ENCODE measurements around the gene ASB8. TPM values are rescaled to one million over a fixed set of nuclear protein-coding genes. Genes with fewer than 3 reads are reported as not detected.
"Not testable (repeated sequence)": the region's sequence is repeated elsewhere in the genome, so short reads cannot be mapped to it uniquely, and the experiment has no call there.

Gene ASB8
- total RNA-seq, 1 experiment from 2014 or later = 22.1 TPM

DNA sequence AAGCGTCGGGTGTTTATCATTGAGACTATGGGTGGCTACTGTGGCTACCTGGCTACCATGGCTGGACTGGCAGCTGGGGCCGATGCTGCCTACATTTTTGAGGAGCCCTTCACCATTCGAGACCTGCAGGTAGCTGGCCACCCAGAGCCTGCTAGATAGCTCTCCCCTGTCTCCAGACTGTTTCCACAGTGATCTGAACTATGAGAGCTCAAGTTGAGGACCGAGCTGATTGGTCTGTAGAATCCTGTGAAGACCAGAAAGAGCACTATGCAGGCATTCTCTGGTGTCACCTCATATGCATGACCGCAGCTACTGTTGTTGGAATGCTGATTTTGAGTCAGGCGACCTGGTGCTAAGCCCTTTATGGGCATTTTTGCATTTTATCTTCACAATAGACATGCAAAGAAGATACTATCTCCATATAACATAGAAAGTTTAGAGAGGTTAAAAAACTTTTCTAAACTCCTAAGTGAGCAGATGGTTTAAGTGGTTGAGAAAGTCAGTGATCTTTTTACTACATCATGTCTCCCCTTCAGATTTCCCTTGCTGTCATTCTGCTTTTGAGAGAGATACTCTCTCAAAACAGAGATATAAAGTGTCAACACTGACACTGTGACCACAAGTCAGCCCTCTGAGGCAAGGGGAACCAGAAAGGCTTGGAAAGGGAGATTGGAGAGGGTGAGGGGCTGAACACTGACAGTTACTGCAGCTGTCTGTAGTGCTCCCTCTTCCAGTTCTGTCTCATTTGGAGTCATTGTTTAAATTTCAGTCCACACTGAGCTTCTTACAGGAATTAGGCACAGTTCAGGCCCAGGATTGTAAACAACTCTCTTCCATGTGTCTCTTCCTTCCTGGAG, 14.3 kb downstream of the ASB8 start:
- DNase-seq (ENCODE audit: low spot score) = no peak

DNA sequence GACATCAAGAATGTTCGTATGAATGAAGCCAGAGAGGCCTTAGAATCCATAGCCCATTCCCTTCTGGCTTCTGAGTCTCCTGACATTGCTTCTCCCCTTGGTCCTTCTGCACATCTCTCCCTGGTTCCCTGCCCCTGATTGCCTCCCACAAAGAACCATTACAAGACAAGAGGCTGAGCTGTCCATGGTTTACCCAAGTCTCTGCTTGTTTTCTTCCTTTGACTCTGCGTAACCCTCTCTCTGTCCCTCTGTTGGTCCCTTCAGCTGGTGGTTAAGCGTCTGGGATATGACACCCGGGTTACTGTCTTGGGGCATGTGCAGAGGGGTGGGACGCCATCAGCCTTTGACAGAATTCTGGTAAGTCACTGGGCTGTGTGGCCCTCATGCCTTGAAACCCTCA, 22.3 kb downstream of the ASB8 start:
- no peak for DNase-seq (ENCODE audit: low spot score)

DNA sequence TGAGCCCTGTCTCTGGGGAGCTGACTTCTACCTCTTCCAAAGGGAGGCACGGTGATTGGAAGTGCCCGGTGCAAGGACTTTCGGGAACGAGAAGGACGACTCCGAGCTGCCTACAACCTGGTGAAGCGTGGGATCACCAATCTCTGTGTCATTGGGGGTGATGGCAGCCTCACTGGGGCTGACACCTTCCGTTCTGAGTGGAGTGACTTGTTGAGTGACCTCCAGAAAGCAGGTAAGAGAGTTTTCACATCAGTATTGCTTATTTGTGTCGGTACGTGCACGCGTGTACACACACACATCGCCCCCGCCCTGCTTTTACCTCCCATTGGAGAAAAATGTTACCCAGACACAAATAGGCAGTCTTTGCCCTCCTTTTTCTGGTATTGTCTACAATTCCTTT, 24.5 kb downstream of the ASB8 start:
- DNase-seq (ENCODE audit: low spot score) = no peak

DNA sequence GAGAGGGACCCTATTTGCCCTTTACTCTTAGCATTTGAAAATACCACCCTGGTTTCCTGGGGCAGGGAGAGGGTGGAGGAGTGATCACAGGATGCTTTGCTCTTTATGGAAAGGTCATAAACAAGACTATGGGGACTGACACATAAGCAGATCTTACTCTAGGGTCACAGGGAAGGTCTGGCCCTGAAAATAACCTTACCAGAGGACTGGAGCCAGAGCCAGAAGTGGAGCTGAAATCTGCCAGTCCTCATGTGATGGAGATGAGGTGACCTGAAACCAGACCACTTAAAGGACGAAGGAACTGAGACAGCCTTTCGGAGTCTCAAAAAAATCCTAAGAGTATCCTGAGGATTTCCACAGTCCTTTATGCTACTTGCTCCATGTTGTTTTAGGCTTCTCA, 25.8 kb downstream of the ASB8 start:
- DNase-seq (ENCODE audit: low spot score) = no peak

DNA sequence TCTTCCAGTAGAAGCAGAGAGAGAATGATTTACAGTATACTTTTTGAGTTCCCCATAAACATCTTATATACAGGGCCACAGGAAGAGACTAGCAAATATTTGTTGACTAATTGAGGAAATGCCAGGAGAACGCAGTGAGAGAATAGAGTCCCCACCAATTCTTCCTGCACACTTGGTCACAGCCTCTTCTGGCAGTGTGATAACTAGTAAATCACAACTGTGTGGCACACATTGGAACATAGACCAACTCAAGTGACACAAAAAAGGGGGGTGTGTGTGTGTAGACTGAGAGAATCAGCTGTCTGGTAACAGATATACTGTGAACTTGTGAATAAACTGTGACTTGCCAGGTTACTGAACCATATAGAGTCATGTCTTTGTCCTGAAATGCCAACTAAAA, 27.9 kb downstream of the ASB8 start:
- DNase-seq (ENCODE audit: low spot score) = no peak

DNA sequence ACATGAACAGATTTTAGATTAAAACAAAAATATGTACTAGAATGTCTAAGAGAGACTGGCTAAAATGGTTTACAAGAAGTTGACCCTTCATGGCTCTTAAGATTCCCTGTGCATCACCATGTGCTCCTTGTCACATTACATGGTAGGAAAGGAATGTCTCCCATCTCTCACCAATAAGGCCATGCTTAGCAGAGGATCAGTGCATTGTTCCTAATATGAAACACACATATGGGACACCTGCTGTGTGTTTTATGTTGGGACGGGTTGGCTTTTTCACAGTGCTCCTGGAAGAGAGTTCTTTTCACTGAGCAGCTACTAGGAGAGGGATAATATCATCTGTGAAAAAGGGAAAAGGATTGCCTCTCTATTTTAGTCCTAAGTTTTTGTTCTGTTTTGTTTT, 28.5 kb downstream of the ASB8 start:
- DNase-seq (ENCODE audit: low spot score) = no peak

DNA sequence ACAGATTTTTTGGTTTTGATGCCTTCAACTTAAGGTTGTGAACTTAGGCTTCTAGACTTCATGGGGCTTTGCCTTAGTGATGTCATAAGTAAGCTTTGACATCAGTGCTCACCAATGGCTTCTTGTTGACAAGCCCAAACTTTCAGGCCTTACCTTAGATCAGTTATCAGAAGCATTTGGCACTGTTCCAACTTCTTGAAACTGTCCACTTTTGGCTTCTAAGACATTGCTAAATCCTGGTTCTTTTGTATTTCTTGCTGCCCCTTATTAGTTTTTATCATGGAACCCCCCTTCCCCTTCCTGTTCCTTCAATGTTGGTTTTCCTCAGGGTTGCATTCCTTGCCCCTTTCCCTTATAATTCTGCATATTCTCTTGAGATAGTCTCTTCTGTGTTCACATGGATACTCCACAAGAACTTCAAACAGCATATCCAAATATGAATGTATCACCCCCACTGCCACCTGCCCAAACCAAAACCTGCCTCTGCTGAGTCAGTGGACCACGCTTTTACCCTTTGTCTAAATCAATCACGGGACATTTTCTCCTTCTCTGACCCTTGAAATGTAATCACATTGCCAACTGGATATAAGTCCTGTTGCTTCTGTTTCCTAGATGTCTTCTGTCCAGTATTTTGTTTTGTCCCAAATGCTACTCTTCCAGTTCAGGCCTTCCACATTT, 30.2 kb downstream of the ASB8 start:
- no peak for DNase-seq (ENCODE audit: low spot score)

DNA sequence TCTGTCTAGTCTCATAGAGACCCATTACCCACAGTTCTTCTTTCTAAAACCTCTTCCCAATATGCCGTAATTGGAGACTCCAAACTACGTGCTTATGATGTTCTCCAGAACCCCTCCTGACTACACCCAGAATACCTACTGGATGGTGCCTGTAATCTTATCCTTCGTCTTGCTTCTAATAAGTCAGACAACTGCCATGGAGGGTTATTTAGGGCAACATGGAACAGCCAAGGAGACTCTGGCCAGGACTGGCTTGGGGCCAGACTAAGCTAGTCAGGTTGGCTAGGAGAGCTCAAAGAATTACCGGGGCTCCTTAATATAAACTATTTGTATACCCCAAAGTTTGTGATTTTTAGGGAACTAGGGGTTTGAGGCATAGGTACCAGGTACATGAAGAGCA, 31.3 kb downstream of the ASB8 start:
- no peak for DNase-seq (ENCODE audit: low spot score)

DNA sequence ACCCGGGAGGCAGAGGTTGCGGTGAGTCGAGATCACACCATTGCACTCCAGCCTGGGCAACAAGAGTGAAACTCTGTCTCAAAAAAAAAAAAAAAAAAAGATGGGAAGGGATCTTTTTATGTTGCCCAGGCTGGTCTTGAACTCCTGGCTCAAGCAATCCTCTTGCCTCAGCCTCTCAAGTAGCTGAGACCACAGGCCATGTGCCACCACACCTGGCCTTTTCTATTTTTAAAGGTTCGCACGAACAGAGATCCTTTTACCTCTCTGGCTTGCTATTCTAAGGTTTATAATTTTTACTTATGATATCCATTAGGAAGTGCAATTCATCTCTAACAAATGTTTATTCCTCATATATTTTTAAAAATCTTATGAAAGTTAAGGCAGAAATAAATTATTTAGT, 31.8 kb downstream of the ASB8 start:
- DNase-seq (ENCODE audit: low spot score) = not testable (repeated sequence)

DNA sequence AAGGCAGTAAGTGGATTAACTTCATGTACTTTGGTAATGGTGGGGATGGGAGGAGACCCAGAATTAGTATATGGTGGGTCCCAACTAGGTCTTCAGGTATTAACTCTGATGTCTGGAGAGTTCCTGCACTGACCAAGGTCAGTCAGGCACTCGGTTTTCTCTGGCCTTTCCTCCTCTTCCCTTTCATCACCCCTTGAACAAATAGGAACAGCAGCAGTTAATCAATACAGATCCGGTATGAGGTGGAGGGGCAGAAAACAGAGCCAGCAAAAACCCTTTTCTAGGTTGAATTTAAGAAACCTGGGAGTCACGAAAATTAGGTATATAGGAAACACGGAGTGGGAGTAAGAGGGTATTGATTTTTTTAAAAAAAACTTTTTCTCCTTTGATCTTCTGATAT, 34.1 kb downstream of the ASB8 start:
- no peak for DNase-seq (ENCODE audit: low spot score)

DNA sequence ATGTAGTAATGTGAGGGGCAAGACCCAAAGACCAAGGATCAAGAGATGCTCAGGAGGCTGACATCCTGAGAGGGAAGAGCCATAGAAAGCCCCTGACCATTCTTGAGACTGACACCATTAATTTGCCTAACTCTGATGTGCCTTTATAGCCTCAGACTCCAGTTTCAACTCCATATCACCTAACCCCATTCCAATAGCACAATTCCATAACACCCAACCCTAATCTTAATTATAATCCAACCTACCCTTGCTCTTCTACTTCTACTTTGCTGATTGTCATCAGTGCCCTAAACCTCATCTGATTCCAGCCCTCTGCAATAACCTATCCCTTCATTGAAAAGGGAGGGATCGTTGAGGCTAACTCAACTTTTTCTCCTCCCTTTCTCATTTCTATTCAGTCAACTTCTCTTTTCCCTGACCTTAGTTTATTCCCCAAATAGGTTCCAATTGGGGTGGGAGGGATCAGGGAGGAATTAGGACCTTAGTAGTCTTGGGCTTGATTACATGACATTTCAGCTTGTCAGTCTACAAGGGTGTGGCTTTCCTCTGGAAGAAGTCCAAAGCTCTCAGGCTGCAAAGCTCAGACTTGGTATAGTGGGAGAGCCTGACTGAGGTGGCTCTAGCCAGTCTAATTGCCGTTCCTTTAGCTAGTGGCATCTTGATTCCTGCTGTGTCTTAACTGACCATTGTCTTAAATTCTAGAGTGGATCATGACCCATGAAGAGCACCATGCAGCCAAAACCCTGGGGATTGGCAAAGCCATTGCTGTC, 35.1 kb downstream of the ASB8 start:
- no peak for DNase-seq (ENCODE audit: low spot score)

DNA sequence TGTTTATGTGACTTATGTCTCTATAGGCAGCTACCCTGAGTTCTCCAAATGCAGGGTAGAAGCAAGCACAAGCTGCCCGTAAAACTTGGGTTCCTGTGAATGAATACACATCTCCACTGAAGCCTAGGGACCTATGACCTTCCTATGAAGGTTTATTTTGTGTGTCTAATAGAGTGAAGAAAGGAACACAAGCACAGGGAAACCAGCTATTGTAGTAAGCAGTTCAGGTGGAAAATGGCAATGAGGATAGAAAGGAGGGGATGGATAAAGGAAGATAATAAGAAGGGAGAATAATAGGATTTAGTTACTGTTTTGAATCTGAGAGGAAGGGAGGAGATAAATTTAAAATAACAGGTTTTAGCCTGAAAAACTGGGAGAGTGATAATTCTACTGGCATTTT, 35.8 kb downstream of the ASB8 start:
- DNase-seq (ENCODE audit: low spot score) = no peak

DNA sequence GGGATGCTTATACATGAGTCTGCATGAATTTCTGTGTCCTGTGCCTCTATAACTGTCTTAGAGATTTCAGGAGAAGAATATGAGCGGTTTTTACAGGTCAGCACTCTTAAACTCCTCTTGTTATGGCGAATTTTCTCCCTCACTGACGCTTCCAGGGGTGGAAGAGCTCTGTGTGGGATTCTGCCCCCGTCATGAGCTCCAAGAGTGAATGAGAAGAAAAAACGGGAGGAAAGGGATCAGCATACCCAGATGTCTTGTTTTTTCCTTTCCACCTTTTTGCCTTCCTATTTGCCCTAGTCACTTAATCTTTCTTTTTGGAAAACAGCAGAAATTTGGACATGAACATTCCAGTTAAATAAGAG, 37.5 kb downstream of the ASB8 start:
- no peak for DNase-seq (ENCODE audit: low spot score)

DNA sequence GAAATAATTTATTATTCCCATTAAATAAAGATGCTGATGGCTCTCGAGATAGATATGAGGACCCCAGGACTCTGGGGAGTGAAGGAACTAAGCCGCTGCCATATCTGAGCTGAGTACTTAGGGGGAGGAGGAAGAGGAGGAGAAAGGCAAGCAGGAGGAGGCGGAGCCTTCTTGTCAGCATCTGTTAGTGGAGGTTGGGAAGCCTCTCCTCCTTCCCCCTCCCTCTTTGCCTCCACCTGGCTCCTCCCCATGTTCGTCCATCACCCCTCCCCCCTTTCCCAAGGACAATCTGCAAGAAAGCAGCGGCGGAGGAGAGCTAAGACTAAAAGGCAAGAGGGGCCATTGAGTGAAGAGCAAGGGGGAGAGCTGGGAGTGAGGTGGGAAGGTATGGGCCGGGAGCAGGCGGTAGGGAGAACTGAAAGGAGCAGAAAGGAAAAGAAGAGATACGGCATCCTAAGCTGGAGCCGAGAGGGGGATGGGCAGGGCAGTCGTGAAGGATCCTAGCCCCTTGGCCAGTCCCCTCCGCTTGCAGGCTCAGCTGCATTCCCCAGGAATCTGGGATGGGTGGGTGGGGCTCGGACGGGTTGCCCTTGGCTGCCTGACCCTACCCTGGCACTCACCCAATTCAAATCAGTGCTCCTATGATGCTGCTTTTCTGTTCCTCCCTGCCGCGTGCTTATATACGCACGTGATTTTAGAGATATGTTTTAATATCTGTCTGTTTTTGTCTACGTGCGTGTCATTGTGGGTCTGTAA, 38.1 kb downstream of the ASB8 start, which contains the start of gene PFKM:
PFKM (plus strand) TSS at position 287 of the 756 bp plus-strand sequence. CDS start 3,411 bp downstream, outside the sequence.
- DNase-seq (ENCODE audit: low spot score) = peak; percentile 88

DNA sequence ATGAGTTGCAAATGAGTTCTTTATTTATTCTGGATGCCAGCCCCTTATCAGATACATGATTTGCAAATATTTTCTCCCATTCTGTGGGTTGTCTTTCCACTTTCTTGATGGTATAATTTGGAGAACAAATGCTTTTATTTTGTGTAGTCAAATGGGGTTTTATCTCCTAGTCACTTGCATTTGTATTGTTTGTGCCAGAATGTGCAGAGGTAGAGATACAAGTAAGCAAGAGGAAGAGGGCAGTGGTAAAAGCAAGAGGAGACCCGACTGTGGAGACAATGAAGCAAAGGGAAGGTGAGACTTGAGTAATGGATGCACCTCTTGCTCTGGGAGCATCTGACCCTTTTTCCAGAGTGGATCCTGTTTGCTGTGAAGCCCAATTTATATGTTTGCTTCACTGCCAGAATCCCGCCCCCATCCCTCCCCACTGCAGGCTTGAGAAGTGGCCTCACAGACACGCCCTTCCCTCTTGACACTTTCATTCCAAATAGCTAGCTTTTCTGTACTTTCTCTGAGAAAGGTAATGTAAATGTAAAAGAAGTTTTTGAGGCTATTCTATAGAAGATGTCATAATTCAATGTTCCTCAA, 38.9 kb downstream of the ASB8 start:
- no peak for DNase-seq (ENCODE audit: low spot score)

DNA sequence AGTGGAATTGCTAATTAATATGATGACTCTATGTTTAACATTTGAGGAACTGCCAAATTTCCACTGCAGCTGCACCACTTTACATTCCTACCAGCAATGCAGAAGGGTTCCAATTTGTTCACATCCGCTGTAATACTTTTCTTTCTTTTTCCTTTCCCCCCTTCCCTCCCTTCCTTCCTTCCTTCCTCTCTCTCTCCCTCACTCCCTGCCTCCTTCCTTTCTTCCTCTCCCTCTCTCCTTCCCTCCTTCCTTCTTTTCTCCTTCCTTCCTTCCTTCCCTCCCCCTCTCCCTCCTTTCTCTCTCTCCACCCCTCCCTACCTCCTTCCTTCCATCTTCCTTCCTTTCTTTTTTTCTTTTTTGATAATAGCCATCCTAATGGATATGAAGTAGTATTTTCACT, 41.4 kb downstream of the ASB8 start:
- no peak for DNase-seq (ENCODE audit: low spot score)

DNA sequence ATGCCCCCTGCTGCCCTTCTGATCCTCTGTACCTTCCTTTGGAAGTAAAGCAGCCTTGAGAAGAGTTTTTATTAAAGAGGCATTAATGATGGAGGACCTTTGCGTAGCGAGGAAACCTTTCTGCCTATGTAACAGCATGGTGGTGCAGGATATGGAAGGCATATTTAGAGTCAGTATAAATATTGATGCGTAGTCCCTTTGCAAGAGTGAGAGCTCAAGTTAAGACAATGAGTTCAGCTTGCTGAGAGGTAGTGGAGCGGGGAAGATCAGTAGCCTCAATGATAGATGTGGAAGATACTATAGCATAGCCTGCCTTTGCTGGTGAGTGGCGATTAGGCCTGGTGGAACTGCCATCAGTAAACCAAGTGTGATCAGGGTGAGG, 46.0 kb downstream of the ASB8 start:
- not testable (repeated sequence) for DNase-seq (ENCODE audit: low spot score)

DNA sequence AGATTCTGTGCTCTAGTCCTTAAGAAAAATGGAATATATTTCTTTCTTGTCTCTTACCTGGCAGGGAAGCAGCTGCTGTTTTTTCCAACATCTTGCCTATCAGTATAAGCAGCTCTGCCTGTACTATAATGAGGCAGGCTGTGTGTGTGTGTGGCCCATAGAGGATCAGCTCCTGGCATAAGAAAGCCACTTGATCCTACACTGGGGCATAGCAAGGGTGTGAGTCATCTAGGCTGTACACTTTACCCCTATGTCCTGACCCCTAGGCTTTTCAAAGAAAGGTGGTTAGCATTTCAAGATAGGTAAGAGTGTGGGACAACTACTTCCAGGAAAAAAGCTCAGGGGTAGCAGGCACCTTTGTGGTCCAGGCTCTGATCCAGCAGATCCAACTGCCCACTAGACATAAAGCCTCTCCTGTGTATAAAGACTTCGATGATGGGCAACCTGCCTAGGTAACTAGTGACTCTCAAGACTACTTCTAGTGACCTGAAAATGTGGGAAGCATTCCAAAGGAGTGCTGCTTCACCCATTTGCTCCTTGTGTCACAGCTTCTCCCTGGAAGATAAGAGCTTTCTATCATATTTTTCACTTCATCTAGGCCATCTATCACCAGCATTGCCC, 46.5 kb downstream of the ASB8 start:
- peak; percentile 2 for DNase-seq (ENCODE audit: low spot score)

DNA sequence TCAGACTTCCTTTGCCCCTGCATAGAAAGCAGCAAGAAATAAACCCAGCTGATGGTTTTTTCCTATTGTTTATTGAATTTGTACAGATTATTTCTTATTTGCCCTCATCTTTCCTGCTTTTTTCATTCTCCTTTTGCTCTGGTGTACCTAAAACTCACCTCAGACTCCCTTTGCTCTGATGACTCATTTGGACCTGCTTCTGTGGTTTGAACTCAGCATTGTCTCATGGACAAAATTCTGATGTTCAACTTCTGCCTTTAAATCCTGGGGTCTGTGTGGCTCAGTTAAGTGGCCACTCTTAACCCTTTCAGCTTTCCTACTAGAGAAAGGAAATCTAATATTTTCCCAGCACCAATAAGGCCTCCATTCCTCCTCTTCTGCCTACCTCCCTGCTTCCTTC, 47.9 kb downstream of the ASB8 start:
- no peak for DNase-seq (ENCODE audit: low spot score)

DNA sequence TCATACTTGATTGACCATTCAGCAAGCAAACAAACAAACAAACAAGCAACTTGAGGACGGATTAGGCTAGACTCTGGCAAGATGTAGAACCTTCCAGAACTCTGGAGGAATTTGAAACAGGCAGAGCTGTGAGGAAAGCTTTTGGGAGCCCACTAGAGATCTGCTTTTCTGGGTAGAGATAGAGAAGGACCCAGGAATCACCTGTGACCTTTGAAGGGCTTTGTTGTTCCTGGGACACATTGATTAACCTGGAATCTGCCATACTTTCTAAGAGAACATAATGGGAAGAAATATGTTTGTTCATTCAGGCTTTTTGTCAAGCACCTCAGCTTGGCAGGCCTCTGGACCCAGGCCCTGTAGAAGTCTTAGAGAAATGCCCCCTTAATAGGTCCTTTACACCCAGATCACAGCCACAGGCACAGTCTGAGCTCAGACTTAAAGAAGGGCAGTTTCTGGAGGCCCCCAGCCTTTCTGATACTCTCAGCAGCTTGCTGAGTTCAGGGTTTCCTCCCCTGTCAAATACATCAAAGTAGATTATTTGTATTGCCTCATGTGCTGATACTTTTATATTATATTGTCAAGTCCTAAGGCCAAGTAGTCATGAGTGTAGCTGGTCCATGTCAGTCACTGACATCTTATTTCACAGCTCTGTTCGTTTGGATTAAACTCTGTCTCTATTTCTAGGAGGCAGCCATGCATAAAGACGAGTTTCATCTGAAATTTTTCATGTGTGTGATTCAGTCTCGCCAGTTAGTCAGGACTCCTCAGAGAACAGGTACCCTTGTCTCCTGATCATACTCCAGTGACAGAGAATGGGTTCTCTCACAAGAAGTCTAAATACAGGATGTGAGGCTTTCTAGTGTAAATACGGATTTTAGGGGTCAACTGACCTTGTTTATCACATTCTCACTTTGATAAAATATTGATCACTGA, 50.4 kb downstream of the ASB8 start:
- no peak for DNase-seq (ENCODE audit: low spot score)
